Head of caudate nucleus (tissue), 42 donors: ENCODE results near the gene GMPS.
"Not testable (repeated sequence)": the region's sequence is repeated elsewhere in the genome, so short reads cannot be mapped to it uniquely, and the experiment has no call there.

Source experiments
- DNase-seq, 42 donors: peaks; one replicate each; pipeline versions ENCODE4 v3.0.0 to v3.0.0-alpha.2; 2020 to 2021; ENCODE audit warnings: mixed read lengths in 7 of 42
- intact Hi-C: fragments of 100-400 bp; cut with DNase I; formaldehyde crosslinking; loops from one replicate; pipeline ENCODE4 v1.15.0; 2022

The GMPS gene

DNA sequence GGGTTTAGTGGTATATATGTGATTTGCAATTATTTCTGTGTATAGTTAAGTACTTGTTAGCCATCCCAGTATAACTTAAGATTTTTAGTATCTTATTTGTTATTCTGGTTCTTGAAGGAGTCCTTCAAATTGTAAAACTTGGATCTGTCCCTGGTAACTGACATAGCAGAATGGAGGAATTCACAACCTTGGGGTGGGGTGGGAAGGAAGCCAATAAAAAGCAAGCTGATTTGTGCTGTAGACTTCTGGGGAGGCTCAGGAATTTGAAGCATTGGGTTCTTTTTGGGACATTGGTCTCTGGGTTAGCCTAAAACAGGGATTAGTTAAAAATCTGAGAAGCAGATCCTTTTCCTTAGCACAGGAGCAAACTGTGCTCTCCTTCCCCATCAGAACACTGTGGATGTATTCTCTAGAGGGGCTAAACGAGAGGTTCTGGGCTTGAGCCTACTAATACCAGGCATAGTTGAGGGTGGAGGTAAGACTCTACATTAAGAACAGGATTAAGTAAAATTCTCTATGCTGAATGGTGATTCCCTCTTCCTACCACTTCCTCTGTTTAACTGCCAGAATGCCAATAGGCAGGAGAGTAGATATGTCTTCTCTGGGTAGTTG lies 42.2 kb downstream of the GMPS start:
- DNase-seq: no peak
- intact Hi-C loops: no loop called here

DNA sequence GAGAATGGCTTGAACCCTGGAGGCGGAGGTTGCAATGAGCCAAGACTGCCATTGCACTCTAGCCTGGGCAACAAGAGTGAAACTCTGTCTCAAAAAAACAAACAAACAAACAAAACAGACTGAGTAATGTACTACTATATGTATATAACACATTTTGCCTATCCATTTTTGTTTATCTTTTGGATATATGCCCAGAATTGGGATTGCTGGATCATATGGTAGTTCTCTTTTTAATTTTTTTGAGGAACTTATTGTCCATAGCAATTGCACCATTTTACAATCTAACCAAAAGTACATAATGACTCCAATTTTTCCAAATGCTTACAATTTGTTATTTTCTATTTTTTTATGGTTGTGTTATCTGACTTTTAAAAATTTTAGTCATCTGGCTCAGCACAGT lies 47.3 kb downstream of the GMPS start:
- DNase-seq: no peak
- intact Hi-C loops: no loop called here

DNA sequence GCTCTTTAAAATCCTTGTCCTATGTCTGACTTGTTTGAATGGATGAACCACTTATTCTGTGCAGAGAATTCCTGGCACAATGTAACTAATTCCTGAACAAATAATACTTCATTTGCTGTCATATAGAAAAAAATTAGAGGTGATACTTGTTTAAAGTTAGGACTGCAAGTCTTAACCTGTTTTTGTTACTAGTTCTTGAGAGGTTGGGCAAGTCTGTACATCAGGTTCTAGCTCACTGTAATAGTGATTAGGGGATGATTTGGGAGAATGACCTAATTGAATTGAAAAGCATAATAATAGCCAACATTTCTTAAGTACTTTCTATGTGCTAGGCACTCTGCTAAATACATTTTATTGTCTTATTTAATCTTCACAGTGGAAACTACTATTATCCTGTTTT lies 49.3 kb downstream of the GMPS start:
- DNase-seq: no peak
- intact Hi-C loops: no loop called here

DNA sequence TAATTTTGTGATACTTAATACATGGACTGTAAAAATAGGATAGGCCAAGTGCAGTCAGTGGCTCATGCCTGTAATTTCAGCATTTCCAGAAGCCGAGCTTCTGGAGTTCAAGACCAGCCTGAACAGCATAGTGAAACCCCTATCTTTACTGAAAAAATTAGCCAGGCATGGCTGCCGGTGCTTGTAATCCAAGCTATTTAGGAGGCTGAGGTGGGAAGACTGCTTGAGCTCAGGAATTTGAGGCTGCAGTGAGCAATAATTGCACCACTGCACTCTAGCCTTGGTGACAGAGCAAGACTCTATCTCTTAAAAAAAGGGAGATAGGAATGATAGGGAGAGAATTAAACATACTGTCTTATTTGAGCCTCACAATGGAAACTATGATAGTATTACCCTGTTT lies 51.0 kb downstream of the GMPS start:
- intact Hi-C loops: no loop called here

DNA sequence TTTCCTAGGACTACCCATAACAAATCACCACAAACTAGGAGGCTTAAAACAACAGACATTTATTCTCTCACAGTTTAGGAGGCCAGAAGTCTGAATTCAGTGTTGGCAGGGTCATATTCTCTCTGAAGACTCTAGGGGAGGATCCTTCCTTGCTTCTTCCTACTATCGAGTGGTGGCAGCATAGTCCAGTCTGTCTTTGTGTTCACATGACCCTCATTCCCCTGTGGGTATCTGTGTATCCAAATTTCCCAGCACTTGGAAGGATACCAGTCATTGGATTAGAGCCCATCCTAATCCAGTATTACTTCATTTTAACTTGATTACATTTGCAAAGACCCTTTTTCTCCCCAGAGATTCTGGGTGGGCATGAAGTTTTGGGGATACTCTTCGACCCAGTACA lies 63.8 kb downstream of the GMPS start:
- DNase-seq: peak in 1 of 42 donors; percentile 3
- intact Hi-C loops: no loop called here

More for the DNA sequence above, 51.0 kb downstream of the GMPS start:
- DNase-seq: no peak

DNA sequence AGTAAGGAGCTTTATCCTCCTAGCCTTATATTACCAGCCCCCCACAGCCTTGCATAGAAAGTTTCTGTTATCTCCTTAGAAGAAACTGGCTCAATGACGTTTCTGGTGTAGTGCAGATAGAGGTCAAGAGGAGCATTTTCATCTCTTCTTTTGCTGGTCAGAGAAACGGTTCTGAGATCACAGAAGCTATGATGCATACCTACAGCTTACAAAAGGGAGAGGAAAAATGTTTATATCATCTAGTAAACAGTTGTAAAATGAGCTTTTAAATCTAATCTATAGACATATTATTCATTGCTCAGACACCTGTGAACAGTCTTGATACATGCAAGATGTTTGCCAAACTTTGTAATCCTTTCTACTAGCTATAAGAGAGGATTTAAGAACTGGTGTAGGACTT lies 68.0 kb downstream of the GMPS start:
- no peak for DNase-seq
- intact Hi-C loops: no loop called here

DNA sequence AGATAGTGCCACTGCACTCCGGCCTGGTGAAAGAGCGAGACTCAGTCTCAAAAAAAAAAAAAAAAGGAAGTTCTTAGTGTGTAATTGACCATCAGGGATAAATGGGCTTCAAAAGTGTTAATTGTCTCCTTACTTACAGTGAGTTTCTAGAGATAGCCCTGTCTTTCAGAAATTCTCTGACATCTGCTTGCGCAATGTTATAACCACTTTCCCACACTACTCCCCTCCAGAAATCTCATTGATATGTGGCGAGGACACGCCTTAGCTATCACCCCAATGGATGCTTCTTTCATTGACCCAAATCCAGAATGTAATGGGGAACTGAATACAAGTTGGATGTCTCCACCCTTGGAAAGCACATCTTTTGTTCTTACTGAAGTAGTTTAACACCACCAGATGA lies 70.9 kb downstream of the GMPS start:
- intact Hi-C loops: no loop called here
- DNase-seq: no peak

DNA sequence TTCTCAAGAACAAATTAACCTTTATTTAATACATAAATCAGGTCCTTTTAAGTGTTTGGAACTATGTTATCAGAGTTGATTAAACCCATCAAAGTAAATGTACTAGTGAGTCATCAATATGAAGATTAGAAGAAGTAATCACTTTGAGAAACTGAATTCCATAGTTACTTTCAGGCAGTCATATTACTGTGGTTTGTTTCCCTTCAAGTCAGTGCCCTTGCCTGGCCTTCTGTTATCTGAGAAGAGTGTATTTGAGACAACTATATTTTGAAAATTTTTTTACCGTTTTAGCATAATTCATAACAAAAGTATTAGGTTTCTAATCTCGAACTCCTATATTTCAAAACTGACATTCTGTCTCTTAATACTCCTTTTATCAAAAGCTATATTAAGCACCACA lies 73.6 kb downstream of the GMPS start:
- DNase-seq: no peak
- intact Hi-C loops: no loop called here

DNA sequence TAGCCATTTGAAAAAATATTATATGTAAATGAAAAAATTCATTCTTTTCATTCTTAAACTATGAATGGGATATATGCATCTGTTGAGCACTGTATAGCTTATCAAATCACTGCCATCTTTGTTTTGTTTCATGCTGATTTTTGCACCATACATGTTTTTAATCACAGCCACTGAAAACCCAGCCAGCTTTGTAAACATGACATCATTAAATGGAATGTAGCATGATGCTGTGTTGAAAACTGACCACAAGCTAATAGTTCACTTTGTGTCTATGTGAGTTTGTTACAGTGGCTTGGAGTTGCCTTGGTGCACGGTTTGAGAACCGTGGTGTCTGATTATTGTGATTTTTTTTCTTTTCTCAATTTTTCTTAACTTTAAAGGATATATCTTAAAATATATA lies 75.7 kb downstream of the GMPS start:
- no peak for DNase-seq
- intact Hi-C loops: no loop called here

DNA sequence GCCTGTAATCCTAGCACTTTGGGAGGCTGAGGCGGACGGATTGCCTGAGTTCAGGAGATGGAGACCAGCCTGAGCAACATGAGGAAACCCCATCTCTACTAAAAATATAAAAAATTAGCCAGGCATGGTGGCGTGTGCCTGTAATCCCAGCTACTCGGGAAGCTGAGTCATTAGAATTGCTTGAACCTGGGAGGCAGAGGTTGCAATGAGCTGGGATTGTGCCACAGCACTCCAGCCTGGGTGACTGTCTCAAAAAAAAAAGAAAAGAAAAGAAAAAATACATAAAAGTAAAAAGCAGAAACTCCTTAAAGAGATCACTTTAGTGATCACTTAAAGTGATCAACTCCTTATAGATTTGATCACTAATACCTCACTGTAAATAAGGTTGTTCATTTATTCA lies 78.0 kb downstream of the GMPS start:
- DNase-seq: no peak
- intact Hi-C loops: no loop called here

DNA sequence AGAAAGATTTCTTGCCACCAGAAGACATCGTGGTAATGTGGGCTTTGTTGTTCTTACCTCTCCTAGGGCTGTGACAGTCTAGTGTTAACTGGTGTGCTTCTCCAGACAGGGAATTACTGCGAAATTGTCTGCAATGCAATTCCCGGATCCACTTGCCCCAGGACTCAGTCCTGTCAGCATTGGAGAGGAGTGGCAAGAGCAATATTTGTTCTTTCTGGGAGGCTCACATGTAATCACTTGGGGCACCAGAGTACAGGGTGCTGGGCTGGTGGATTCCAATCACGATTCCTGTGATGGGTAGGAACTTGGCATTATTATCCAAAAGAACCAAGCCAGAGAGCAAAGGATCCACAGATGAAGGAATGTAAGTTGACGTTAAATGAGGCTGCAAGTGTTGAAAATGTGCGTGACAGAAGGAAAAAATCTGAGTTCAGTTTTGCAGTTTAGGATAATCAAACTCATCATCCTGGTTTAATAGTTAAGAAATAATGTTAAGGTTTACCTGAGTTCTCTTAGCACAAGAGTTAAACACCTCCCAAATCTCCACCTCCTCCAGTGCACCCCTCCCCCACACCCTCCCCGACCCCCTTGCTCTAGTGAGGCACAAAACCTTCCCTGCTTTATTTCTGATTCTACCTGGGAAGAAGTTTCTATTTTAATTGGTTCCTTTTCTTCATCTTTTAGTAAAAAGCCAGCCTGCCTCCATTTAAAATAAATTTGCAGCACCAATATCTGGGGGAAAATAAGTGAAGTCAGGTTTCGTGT lies 79.2 kb downstream of the GMPS start:
- no peak for DNase-seq
- intact Hi-C loops: no loop called here

DNA sequence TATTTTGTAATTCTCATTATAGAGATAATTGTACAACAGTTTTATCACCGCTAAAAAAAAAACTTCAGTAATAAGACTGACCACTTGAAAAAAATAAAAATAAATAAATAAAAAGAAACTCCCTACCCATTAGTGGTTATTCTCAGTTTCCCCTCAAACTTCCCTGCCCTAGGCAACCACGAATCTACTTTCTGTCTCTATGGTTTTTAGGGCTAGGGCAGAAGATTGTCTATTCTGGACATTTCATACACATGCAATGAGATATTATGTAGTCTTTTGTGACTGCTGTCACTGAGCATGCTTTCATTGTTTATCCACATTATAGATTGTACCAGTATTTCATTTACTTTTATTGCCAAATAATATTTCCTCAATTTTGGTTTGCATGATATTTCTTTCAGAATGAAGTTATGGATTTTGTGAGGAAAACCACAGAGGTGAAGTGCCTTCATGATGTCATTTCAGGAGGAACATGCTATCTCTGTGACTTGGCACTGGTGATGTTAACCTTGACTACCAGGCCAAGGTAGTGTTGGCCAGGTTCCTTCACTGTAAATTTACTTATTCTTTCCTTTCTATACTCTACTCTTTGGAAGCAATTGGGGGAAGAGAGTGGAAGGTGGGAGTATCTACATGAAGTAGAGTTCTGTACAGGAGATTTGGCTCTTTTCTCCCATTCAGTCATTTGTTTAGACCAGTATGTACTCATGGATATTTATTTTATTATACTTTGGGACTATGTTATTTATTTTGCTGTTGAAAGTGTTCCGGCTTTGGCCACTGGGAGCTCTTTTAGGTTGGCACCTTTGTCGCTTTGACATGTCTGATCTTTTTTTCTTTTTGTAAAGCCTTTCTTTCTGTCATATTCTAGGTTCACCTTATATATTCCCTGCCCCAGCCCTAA lies 86.3 kb downstream of the GMPS start:
- intact Hi-C loops: no loop called here
- no peak for DNase-seq

DNA sequence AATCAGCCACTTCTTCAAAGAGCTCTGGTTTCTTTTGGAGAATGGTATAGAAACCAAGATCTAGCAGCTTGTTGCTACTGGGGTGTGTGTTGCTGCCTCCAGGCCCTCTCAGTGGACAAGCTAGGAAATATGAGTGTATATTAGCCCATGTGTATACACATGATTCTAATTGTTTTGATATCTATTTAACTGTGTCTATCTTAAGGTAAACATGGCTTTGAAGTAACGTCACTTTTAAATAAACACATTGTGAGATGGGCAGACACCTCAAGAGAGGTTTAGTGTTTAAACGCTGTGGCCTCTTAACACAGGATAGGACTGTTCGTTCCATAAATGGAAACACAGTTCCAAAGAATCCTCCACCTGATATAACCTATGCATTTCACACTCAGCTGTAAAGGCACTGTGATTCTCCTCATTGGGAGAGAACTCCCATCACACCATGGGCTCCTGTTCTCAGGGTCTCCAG lies 87.0 kb downstream of the GMPS start:
- intact Hi-C loops: no loop called here
- no peak for DNase-seq

DNA sequence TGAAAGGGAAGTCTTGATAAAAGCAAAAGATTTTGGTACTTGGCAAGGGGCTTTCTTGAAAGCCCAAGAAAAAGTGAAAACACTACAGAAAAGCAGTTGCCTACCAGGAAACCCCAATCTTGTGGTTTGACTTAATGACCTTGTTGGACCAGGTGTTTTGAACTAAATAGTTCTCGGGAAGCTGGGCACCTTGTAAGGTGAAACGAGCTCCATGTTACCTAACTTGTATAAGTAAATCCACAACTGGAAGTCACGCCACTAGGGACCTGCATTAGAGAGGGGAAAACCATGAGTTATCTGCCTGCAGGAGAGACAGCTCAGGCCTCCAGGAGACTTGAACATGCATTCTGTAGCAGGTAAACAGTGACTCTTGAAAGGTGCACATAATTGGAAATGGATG lies 88.2 kb downstream of the GMPS start:
- intact Hi-C loops: no loop called here
- no peak for DNase-seq

DNA sequence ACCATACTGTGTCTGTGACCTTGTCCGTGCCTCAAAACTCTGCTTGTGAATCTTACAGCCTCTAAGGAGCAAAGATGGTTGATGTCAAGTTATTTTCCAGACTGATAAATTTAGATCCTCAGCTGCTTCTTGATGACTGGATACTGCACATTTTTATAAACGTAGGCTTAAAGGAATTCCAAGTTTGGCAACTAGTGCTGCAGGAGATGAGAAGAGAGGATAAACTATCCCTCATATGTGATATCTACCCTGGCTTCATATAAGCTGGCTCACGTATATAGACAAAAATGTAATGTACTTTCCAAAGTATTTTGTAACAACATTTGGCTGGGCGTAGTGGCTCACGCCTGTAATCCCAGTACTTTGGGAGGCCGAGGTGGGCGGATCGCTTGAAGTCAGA lies 89.6 kb downstream of the GMPS start:
- no peak for DNase-seq
- intact Hi-C loops: no loop called here

DNA sequence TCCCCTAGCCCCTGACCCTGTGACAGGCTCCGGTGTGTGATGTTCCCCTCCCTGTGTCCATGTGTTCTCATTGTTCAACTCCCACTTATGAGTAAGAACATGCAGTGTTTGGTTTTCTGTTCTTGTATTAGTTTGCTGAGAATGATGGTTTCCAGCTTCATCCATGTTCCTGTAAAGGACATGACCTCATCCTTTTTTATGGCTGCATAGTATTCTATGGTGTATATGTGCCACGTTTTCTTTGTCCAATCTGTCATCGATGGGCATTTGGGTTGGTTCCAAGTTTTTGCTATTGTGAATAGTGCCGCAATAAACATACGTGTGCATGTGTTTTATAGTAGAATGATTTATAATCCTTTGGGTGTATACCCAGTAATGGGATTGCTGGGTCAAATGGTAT lies 90.6 kb downstream of the GMPS start:
- intact Hi-C loops, DNase-seq: not testable (repeated sequence)

DNA sequence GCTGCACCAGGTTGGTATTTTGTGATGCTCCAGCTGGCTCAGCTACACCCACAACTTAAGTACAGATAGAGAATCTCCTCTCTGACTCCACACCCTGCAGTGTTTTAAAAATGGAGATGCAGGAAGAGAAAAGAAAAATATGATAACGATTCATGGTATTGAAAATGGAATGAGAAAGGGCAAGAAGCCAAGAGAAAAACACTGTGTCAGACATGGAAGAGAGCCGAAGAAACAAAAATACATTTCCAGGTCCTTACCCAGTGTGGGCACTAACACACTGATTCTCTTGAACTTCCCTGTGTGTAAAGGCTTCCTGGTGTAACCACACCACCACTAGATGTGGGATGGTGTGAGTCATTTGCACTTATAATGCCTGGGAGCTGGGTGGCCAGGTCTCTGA lies 93.1 kb downstream of the GMPS start:
- intact Hi-C loops: no loop called here
- DNase-seq: no peak

DNA sequence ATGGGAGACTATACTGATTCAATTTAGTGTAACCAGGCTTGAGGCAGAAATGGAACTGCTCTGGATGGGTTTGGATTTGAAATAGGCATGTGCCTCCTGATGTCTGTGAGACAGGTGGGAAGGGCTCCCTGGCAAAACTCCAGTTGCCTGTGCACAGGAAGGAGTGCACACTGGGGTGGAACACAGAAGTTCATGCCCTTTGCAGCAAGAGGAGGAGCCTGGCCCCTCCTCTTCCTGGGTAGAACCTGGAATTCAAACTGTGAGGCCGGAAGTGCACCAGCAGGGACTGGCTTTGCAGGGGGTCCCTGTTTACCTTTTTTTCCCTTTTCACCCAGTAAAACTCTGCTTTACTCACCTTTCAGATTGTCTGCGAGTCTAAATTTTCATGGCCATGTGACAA lies 99.9 kb downstream of the GMPS start:
- intact Hi-C loops: no loop called here
- no peak for DNase-seq

DNA sequence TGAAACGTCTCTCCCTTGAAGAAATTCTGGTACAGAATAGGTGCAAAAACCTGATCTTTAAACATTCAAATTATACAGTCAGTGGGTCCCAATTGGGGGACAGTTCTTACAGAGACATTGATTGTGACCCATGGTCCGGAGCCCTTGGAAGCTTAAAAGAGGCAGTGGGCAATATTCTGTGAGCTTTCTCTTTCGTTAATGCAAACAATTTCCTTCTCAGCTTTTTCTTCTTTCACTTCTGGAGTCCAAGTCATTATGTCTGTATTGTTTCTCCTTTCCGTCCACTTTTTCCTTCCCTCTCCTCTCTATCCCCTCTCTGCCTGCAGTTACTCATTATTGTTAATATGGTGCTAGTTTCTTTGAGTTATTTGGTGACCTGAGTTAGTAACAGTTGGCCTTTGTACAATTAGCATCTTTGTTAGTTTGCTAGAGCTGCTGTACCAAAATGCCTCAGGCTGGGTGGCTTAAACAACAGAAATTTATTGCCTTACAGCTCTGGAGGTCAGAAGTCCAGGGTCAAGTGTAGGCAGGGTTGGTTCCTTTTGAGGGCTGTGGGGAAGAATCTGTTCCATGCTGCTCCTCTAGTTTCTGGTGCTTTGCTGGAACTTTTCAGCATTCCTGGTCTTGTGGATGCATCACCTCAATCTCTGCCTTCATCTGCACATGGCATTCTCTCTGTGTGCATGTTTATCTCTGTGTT lies 102.6 kb downstream of the GMPS start:
- DNase-seq: no peak
- intact Hi-C loops: no loop called here

DNA sequence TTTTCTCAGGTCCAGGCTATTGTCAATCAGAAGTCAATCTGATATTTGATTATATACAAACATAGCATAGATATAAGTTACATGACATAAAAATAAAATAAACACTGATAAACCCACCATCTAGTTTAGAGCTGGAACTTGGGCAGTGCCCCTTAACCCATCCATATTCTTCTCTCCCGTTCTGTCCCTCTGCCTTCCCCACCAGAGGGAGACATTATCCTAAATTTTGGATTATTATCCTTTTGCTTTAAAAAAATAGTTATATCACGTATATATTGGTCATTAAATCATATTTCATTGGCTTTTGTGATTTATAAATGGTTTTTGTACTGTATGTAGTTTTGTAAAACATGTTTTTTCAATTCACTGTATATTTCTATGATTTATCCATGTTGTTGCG lies 107.9 kb downstream of the GMPS start:
- no peak for DNase-seq
- intact Hi-C loops: no loop called here
